Medulla oblongata (tissue), 1 donor: ENCODE data around the gene CREB3L1.

Source experiments
- DNase-seq: peaks from one replicate; pipeline ENCODE4 v3.0.0-alpha.2; 2015; ENCODE audit errors: extremely low spot score

The CREB3L1 gene

DNA sequence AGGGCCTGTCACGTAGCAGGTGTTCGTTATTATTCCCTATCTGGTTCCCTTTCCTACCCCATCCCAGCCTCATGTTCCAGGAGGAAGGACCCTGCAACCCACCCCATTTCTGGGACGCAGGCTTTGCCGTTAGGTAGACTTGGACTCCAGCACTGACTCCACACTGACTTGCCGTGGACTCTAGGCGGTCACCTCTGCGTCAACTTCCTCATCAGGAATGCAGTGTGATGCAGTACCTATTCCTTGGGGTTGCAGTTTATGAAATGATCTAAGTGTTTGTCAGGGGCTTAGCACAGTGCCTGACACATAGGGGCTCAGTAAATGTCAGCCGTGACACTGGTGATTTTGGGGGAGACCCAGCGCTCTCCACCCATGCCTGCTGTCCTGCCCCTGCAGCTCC, 86.6 kb downstream of the CREB3L1 start:
- DNase-seq, result no peak

DNA sequence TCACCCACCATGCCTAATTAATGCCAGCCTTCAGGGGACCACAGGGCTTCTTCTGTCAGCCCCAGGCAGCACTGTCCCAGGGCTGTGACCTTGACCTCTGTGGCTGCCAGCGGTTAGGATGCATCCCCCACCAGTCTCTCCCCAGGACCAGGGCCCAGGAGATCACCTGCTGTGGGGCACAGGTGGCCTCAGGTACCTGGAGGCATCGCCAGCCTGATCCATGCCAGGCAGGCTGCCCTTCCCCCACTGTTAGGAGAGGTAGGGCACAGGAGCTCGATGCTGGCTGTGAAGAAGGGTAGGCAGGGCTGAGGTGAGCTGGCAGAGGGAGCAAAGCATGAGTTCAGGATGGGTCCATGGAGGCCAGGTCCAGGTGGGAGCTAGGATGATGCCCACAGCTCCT, 87.3 kb downstream of the CREB3L1 start:
- no peak for DNase-seq

DNA sequence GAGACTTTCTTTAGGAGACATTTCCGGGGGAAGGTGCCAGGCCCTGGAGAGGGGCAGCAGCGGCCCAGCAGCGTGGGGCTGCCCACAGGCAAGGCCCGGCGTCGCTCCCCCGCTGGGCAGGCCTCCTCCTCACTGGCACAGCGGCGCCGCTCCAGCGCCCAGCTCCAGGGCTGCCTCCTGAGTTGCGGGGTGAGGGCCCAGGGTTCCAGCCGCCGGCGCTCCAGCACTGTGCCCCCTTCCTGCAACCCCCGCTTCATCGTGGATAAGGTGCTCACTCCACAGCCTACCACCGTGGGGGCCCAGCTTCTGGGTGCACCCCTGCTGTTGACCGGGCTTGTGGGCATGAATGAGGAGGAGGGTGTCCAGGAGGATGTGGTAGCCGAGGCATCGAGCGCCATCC, 88.8 kb downstream of the CREB3L1 start:
- no peak for DNase-seq

DNA sequence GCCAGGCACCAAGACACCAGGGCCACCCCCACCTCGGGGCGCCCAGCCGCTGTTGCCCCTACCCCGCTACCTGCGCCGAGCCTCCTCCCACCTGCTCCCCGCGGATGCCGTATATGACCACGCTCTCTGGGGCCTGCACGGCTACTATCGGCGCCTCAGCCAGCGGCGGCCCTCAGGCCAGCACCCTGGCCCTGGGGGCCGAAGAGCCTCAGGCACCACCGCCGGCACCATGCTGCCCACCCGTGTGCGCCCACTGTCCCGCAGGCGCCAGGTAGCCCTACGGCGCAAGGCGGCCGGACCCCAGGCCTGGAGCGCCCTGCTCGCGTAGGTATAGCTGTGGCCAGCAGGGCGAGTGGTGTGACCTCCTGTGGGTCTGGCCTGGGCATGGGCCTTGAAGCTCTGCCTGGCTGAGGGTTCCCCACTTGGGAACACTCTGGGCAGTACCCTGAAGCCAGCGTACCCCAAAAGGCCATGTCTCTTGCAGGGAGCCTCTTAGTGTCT, 89.2 kb downstream of the CREB3L1 start:
- DNase-seq, result no peak

DNA sequence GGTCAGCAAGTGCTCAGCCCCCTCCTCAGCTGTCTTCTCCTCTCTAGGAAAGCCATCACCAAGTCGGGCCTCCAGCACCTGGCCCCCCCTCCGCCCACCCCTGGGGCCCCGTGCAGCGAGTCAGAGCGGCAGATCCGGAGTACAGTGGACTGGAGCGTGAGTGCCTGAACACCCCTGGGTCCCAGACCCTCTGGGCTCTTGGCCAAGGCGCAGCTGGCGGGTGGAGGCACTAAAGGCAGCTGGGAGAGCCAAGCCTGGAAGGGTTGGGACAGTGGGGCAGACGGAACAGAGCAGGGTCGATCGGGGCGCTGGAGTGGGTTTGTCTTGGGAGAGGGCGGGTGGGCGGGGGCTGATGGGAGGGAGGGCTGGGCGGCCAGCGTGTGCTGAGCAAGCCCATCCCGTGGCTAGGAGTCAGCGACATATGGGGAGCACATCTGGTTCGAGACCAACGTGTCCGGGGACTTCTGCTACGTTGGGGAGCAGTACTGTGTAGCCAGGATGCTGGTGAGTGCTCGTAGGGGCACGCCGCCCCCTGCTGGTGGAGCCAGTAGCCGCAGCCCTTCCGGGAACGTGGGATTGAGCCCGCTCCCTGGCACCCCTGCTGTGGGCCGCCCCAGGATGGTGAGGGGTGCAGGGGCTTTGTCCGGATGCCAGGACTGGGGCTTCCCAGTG, 89.9 kb downstream of the CREB3L1 start:
- DNase-seq, result peak; percentile 72

DNA sequence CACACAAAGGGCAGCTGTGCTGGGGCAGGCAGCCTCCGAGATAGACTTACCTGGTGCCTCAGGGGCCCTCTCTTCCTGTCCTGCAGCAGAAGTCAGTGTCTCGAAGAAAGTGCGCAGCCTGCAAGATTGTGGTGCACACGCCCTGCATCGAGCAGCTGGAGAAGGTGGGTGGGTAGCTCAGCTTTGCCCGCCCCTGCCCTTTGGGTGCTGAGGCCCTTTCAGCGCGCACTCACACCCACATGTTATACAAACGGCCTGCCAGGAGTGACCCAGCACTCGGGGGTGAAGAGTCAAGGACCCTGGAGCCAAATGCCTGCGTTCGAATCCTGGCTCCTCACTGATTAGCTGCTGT, 90.4 kb downstream of the CREB3L1 start:
- DNase-seq, result no peak

DNA sequence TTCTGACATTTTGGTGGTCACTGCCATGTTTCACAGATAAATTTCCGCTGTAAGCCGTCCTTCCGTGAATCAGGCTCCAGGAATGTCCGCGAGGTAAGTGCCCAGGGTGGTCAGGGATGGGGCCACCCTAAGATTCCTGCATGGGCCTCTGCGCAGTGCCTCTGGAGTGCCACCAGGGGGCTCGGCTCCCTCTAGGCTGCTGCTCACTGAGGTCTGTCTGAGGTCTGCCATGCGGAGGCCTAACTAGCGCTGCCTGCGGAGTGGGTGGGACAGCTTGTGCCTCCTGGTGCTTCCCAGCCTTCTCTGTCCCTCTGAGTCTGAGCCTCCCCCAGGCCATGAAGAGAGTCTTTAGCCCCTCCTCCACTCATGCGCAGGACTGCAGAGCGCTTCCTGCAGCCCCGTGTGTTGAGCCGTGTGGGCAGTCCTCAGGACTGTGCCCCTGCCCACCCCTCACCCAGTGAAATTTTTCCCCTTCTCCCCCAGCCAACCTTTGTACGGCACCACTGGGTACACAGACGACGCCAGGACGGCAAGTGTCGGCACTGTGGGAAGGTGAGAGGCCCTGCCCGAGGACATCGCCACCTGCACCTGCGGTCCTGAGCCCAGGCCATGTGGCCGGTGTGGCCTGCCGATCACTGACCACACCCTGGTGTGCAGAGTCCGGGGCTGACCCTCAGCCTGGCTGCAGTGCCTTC, 92.1 kb downstream of the CREB3L1 start:
- DNase-seq, result no peak

DNA sequence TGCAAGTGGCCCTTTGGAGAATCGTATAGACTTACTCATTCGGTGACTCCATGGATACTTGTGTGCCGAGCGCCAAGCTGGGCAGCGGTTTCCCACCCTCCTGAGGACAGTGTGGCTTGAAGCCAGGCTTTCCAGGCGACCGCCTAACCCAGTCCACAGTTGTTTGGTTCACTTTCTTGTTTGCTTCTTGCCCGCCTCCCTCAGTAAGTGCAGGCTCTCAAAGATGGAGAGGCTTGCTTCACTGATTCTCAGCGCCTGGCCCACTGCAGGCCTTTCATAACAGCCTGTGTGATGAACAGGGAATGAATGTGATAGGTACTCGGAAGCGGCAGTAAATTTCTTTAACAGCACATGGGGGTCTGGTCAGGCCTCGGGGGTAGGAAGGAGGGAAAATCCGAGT, 92.8 kb downstream of the CREB3L1 start:
- DNase-seq, result no peak
